Progenitor cell of endocrine pancreas (in vitro differentiated cells): Measurements from ENCODE around the gene EMC10. TPM values are rescaled to one million over a fixed set of nuclear protein-coding genes. Genes with fewer than 3 reads are reported as not detected.
"Not testable (repeated sequence)": the region's sequence is repeated elsewhere in the genome, so short reads cannot be mapped to it uniquely, and the experiment has no call there.

Experiments
- DNase-seq: peaks from one replicate; pipeline ENCODE4 v3.0.0; 2021; ENCODE audit warnings: low spot score; ENCODE audit not compliant: unreplicated experiment
- H3K27ac Mint-ChIP-seq: 2 replicates; pipeline ENCODE4 v1.8.0; 2021; ENCODE audit warnings: mild to moderate bottlenecking, moderate library complexity, mixed read lengths
- H3K27me3 Mint-ChIP-seq: 2 replicates; pipeline ENCODE4 v1.8.0; 2021; ENCODE audit warnings: mixed read lengths
- H3K36me3 Mint-ChIP-seq: 2 replicates; pipeline ENCODE4 v1.8.0; 2022; ENCODE audit warnings: mixed read lengths; ENCODE audit not compliant: insufficient read depth
- H3K4me1 Mint-ChIP-seq: 2 replicates; pipeline ENCODE4 v1.8.0; 2021; ENCODE audit warnings: low read depth, mixed read lengths
- H3K4me3 Mint-ChIP-seq: 2 replicates; pipeline ENCODE4 v1.8.0; 2021; ENCODE audit warnings: low read depth, mild to moderate bottlenecking, moderate library complexity, mixed read lengths
- H3K9me3 Mint-ChIP-seq: 2 replicates; pipeline ENCODE4 v1.8.0; 2021; ENCODE audit warnings: low read depth, mixed read lengths
- CTCF ChIP-seq: fragments of 200-600 bp; sonication (generic); IDR thresholded peaks from one replicate; pipeline ENCODE4 v1.5.0; 2021; ENCODE audit warnings: antibody characterized with exemption, mild to moderate bottlenecking; ENCODE audit not compliant: unreplicated experiment
- total RNA-seq: library from RNA; stranded (reverse); gene quantifications from 2 replicates; pipeline ENCODE4 v1.2.1, GENCODE V29; 2021

The EMC10 gene
- total RNA-seq, 1 donor from 2014 or later, result 181 TPM

- peak overlapping the region; percentile 52 for H3K27ac Mint-ChIP-seq
- no peak overlapping the region for H3K4me3 Mint-ChIP-seq
- H3K36me3 Mint-ChIP-seq, result no peaks in the 10 kb centered on the region
- peaks cover 4% of the 10 kb centered on the region for H3K4me1 Mint-ChIP-seq
- no peak for TF ChIP-seq CTCF
- DNase-seq, result no peak
- H3K9me3 Mint-ChIP-seq, result no peaks in the 10 kb centered on the region
- H3K27me3 Mint-ChIP-seq, result no peaks in the 10 kb centered on the region
Observed at GRCh38 chr19:50465000-50465399, 11.3 kb upstream of the EMC10 start.

- no peaks in the 10 kb centered on the region for H3K27me3 Mint-ChIP-seq
- peaks cover 4% of the 10 kb centered on the region for H3K4me1 Mint-ChIP-seq
- DNase-seq, result peak; percentile 22
- H3K9me3 Mint-ChIP-seq, result no peaks in the 10 kb centered on the region
- peak; percentile 63 for TF ChIP-seq CTCF
- H3K36me3 Mint-ChIP-seq, result no peaks in the 10 kb centered on the region
- H3K4me3 Mint-ChIP-seq, result no peak overlapping the region
- no peak overlapping the region for H3K27ac Mint-ChIP-seq
Observed at GRCh38 chr19:50465986-50466705, 10.2 kb upstream of the EMC10 start.

DNA sequence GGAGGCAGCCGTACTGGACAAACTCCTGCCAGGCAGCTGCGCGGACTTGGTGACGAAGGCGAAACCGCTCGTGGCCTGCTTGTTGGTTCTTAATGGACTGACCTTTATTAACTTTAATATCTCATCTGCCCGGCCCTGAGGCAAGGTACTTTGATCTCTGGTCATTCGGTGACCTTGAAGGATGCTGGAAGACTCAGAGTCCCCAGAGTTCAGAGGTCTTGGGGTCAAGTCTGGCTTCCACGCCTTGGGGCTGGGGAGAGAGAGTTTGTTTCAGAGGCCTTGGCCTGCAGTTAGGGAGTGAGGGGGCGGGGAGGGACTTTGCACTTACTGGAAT lies 9.6 kb upstream of the EMC10 start:
- Mint-ChIP-seq H3K27me3 (no peaks in the 10 kb centered on the region), H3K36me3 (no peaks in the 10 kb centered on the region), H3K27ac (no peak overlapping the region), H3K4me3 (no peak overlapping the region), H3K4me1 (peaks cover 4% of the 10 kb centered on the region), H3K9me3 (no peaks in the 10 kb centered on the region)
- no peak for TF ChIP-seq CTCF
- no peak for DNase-seq

- TF ChIP-seq CTCF, result no peak
- no peaks in the 10 kb centered on the region for H3K36me3 Mint-ChIP-seq
- DNase-seq, result no peak
- no peak overlapping the region for H3K4me3 Mint-ChIP-seq
- no peak overlapping the region for H3K27ac Mint-ChIP-seq
- H3K27me3 Mint-ChIP-seq, result no peaks in the 10 kb centered on the region
- peaks cover 4% of the 10 kb centered on the region for H3K4me1 Mint-ChIP-seq
- no peaks in the 10 kb centered on the region for H3K9me3 Mint-ChIP-seq
Observed at GRCh38 chr19:50467566-50467965, 8.7 kb upstream of the EMC10 start.

DNA sequence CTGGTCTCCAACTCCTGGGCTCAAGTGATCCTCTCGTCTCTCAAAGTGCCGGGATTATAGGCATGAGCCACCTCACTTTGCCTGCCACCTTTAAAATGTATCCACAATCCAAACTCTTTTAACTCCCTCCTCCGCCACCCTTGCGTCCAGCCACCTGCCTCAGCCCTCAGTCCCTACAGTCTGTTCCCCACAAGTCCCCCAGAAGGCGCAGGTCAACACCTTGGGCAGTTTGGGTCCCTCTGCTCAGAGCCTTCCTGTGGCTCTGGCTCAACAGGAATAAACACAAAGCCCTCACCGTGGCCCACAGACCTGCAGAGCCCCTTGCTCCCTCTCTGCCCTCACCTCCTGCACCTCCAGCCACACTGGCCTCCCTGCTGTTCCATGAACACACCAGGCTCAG lies 7.5 kb upstream of the EMC10 start:
- Mint-ChIP-seq H3K4me1 (peaks cover 4% of the 10 kb centered on the region), H3K36me3 (no peaks in the 10 kb centered on the region), H3K9me3 (no peaks in the 10 kb centered on the region), H3K27ac (no peak overlapping the region), H3K27me3 (no peaks in the 10 kb centered on the region), H3K4me3 (no peak overlapping the region)
- no peak for DNase-seq
- no peak for TF ChIP-seq CTCF

DNA sequence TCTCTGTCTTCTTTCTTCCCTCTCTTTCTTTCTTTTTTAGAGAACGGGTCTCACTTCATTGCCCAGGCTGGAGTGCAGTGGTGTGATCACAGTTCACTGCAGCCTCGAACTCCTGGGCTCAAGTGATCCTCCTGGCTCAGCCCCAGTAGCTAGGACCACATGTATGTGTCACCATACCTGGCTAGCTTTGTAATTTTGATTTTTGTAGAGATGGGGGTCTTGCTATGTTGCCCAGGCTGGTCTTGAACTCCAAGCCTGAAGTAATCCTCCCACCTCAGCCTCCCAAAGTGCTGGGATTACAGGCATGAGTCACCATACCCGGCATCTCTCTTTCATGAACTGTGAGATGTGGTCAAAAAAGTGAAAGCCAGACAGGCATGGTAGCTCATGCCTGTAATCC lies 3.0 kb upstream of the EMC10 start:
- not testable (repeated sequence) for H3K36me3 Mint-ChIP-seq, DNase-seq, H3K4me3 Mint-ChIP-seq, H3K4me1 Mint-ChIP-seq, H3K27ac Mint-ChIP-seq, H3K27me3 Mint-ChIP-seq, H3K9me3 Mint-ChIP-seq
